ENCODE results near the gene OR4M1. TPM values are rescaled to one million over a fixed set of nuclear protein-coding genes. Genes with fewer than 3 reads are reported as not detected.
"Not testable (repeated sequence)": the region's sequence is repeated elsewhere in the genome, so short reads cannot be mapped to it uniquely, and the experiment has no call there.

The OR4M1 gene, protein sequence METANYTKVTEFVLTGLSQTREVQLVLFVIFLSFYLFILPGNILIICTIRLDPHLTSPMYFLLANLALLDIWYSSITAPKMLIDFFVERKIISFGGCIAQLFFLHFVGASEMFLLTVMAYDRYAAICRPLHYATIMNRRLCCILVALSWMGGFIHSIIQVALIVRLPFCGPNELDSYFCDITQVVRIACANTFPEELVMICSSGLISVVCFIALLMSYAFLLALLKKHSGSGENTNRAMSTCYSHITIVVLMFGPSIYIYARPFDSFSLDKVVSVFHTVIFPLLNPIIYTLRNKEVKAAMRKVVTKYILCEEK
- total RNA-seq (2021) (not detected in 2 replicates), Bru-seq, nascent RNA (not detected), BruChase-seq, experiment 1, labeled RNA remaining after a 2-hour chase (not detected), BruChase-seq, experiment 2, labeled RNA remaining after a 6-hour chase (not detected)
- long read RNA-seq: 0 reads

DNA sequence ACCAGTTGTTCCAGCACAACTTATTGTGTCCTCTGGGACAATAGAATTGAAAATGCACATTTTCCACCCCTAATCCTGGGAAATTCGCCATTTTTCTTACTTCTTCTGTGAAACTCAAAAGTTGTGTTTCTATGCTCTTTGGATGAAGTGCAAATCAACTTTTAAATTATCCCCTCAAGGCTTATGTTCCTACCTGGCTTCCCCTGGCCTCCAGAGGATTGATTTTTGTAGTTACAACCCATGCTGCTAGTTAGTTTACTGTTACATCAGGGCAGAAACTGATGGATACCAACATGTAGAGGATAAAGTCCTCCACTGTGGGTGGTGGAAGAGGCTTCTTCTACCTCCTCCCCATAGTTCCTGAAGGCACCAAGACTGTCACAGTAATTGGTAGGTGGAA lies at the start of gene OR4M1:
OR4M1 (plus strand) TSS at position 301 of the 400 bp plus-strand sequence. CDS start 6,819 bp downstream, outside the sequence.
- H3K4me1 ChIP-seq (ENCODE audit: insufficient read depth, low read length, poor library complexity, severe bottlenecking); POLR2A ChIA-PET (ENCODE audit: low non-redundant PET); DNase-seq (ENCODE audit: low spot score); BruUV-seq (replicated peaks); H3K36me3 ChIP-seq (ENCODE audit: insufficient read depth, low read length, poor library complexity, severe bottlenecking); H3K27me3 ChIP-seq (replicated peaks; ENCODE audit: insufficient read depth, low read depth, low read length, poor library complexity); H3K27ac ChIP-seq (ENCODE audit: low read depth, low read length, poor library complexity, severe bottlenecking); CTCF ChIA-PET; intact Hi-C loops (cut with micrococcal nuclease; ENCODE audit: unreplicated experiment); H3K4me3 ChIP-seq (ENCODE audit: low read depth, low read length, poor library complexity, severe bottlenecking): not testable (repeated sequence)
- peaks cover 29% of the 10 kb centered on the region for H3K9me3 ChIP-seq (ENCODE audit: low read depth, low read length, poor library complexity, severe bottlenecking)

DNA sequence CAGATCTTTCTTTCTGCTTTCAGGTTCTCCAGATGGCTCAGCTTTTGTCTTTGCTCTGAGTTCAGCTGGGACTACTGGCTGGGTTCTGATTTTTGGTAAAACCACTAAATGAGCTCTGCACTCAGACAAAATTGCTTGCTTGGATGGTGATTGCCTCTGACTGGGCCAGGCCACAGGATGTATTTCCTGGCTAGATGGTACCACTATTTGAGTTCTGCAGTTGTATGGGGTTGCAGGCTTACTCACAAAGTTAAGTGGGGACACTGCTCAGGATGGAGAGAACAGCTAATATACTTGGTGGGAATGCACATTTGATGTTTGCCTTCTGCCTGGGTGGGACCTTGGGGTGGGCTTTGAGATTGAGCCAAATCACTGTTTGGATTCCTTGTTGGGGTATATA lies 43.9 kb upstream of the OR4M1 start:
- intact Hi-C loops (cut with micrococcal nuclease; ENCODE audit: unreplicated experiment): no loop called here
- no peak for DNase-seq (ENCODE audit: low spot score)
- no TSS peak for BruUV-seq (replicated peaks)
- Histone ChIP-seq H3K4me1 (ENCODE audit: insufficient read depth, low read length, poor library complexity, severe bottlenecking) (no peaks in the 10 kb centered on the region), H3K9me3 (ENCODE audit: low read depth, low read length, poor library complexity, severe bottlenecking) (peaks cover 32% of the 10 kb centered on the region), H3K27ac (ENCODE audit: low read depth, low read length, poor library complexity, severe bottlenecking) (no peak overlapping the region), H3K36me3 (ENCODE audit: insufficient read depth, low read length, poor library complexity, severe bottlenecking) (no peaks in the 10 kb centered on the region), H3K4me3 (ENCODE audit: low read depth, low read length, poor library complexity, severe bottlenecking) (no peak overlapping the region), H3K27me3 (replicated peaks; ENCODE audit: insufficient read depth, low read depth, low read length, poor library complexity) (no peaks in the 10 kb centered on the region)
- TF ChIP-seq, protein P1, sequence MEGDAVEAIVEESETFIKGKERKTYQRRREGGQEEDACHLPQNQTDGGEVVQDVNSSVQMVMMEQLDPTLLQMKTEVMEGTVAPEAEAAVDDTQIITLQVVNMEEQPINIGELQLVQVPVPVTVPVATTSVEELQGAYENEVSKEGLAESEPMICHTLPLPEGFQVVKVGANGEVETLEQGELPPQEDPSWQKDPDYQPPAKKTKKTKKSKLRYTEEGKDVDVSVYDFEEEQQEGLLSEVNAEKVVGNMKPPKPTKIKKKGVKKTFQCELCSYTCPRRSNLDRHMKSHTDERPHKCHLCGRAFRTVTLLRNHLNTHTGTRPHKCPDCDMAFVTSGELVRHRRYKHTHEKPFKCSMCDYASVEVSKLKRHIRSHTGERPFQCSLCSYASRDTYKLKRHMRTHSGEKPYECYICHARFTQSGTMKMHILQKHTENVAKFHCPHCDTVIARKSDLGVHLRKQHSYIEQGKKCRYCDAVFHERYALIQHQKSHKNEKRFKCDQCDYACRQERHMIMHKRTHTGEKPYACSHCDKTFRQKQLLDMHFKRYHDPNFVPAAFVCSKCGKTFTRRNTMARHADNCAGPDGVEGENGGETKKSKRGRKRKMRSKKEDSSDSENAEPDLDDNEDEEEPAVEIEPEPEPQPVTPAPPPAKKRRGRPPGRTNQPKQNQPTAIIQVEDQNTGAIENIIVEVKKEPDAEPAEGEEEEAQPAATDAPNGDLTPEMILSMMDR (conservative IDR thresholded peaks at IDR 0.05; ENCODE audit: low read depth, low read length): no peak
- TF ChIP-seq EZH2 (IDR thresholded peaks at IDR 0.05; ENCODE audit: borderline replicate concordance, low read depth, low read length, poor library complexity, severe bottlenecking): no peak
- POLR2A ChIA-PET (ENCODE audit: low non-redundant PET): no interaction called here
- CTCF ChIA-PET: no interaction called here

DNA sequence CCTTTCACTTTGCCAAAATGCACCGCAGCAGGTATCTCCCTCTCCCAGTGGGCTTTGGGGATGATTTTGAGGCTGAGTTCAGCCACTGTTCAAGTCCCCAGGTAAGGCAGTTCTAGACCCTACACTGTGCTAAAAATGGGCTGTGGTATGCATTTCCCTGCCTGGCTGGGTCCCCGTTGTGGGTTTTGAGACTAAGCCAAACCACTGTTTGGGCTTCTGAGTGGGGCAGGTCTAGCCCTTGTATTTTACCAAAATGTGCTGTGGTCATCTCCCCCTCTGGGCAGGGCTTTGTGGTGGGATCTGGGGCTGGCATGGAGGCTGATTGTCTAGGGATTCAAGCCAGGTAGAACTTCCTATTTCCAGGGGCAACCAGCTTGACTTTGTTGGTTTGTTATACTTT lies 43.5 kb upstream of the OR4M1 start:
- intact Hi-C loops (cut with micrococcal nuclease; ENCODE audit: unreplicated experiment): no loop called here
- Histone ChIP-seq H3K27ac (ENCODE audit: low read depth, low read length, poor library complexity, severe bottlenecking) (no peak overlapping the region), H3K9me3 (ENCODE audit: low read depth, low read length, poor library complexity, severe bottlenecking) (peaks cover 32% of the 10 kb centered on the region), H3K27me3 (replicated peaks; ENCODE audit: insufficient read depth, low read depth, low read length, poor library complexity) (no peaks in the 10 kb centered on the region), H3K4me3 (ENCODE audit: low read depth, low read length, poor library complexity, severe bottlenecking) (no peak overlapping the region), H3K36me3 (ENCODE audit: insufficient read depth, low read length, poor library complexity, severe bottlenecking) (no peaks in the 10 kb centered on the region), H3K4me1 (ENCODE audit: insufficient read depth, low read length, poor library complexity, severe bottlenecking) (no peaks in the 10 kb centered on the region)
- POLR2A ChIA-PET (ENCODE audit: low non-redundant PET): no interaction called here
- CTCF ChIA-PET: no interaction called here
- no TSS peak for BruUV-seq (replicated peaks)
- TF ChIP-seq, protein P1 (conservative IDR thresholded peaks at IDR 0.05; ENCODE audit: low read depth, low read length): no peak
- no peak for TF ChIP-seq EZH2 (IDR thresholded peaks at IDR 0.05; ENCODE audit: borderline replicate concordance, low read depth, low read length, poor library complexity, severe bottlenecking)
- DNase-seq (ENCODE audit: low spot score): no peak

DNA sequence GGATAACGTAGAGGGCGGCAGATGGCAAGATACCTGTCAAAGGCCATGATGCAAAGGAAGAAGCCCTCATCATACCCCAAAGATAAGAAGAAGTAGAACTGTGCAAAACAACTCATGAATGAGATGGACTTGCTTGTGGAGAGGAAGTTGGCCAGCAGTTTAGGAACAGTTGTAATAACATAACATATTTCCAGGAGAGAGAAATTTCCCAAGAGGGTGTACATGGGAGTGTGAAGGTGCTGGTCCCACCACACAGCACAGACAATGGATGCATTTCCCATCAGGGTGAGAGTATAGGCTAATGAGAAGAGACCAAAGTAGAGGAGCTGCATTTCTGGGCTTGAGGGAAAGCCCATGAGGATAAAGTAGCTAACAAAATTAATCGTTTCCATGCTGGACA lies 39.4 kb upstream of the OR4M1 start:
- H3K4me3 ChIP-seq (ENCODE audit: low read depth, low read length, poor library complexity, severe bottlenecking); H3K36me3 ChIP-seq (ENCODE audit: insufficient read depth, low read length, poor library complexity, severe bottlenecking); POLR2A ChIA-PET (ENCODE audit: low non-redundant PET); CTCF ChIA-PET; H3K4me1 ChIP-seq (ENCODE audit: insufficient read depth, low read length, poor library complexity, severe bottlenecking); H3K27me3 ChIP-seq (replicated peaks; ENCODE audit: insufficient read depth, low read depth, low read length, poor library complexity); intact Hi-C loops (cut with micrococcal nuclease; ENCODE audit: unreplicated experiment); H3K27ac ChIP-seq (ENCODE audit: low read depth, low read length, poor library complexity, severe bottlenecking); BruUV-seq (replicated peaks); DNase-seq (ENCODE audit: low spot score): not testable (repeated sequence)
- H3K9me3 ChIP-seq (ENCODE audit: low read depth, low read length, poor library complexity, severe bottlenecking): peaks cover 19% of the 10 kb centered on the region
